ENCODE results near the gene CCDC174.

Gene CCDC174

GRCh38 chr3:14680115-14680514, 28.6 kb downstream of the CCDC174 start:
- TF ChIP-seq EZH2phosphoT487 (conservative IDR thresholded peaks at IDR 0.05; ENCODE audit: low read length) (no peak), CTCF (IDR thresholded peaks at IDR 0.05; ENCODE audit: insufficient read depth, low read length, poor library complexity, severe bottlenecking) (no peak)
- H3K27me3 ChIP-seq (ENCODE audit: low read length) = no peaks in the 10 kb centered on the region
- H3K4me3 ChIP-seq (ENCODE audit: insufficient read depth, low read length, poor library complexity, severe bottlenecking) = no peak overlapping the region
- no peaks in the 10 kb centered on the region for H3K9me2 ChIP-seq (replicated peaks; ENCODE audit: insufficient read depth, low read length)
- H2AFZ ChIP-seq (ENCODE audit: low read depth, low read length, severe bottlenecking) = no peak overlapping the region
- H3K27ac ChIP-seq (ENCODE audit: low read depth, low read length) = no peak overlapping the region
- H3K4me2 ChIP-seq (ENCODE audit: low read depth, low read length, poor library complexity, severe bottlenecking) = no peak overlapping the region
- peaks cover 10% of the 10 kb centered on the region for H3K36me3 ChIP-seq (ENCODE audit: low read length)
- H3K79me2 ChIP-seq (ENCODE audit: insufficient read depth, low read length) = no peaks in the 10 kb centered on the region
- peaks cover 28% of the 10 kb centered on the region for H3F3A ChIP-seq (ENCODE audit: insufficient read depth)
- H3K9me3 ChIP-seq (ENCODE audit: insufficient read depth, low read length) = peaks cover 9% of the 10 kb centered on the region; the same call in 1 of the 2 replicates
- no peaks in the 10 kb centered on the region for H4K20me1 ChIP-seq (ENCODE audit: low read depth, low read length)
- H3K9ac ChIP-seq (ENCODE audit: low read length) = no peak overlapping the region

GRCh38 chr3:14680716-14681115, 29.2 kb downstream of the CCDC174 start:
- no peak for TF ChIP-seq EZH2phosphoT487 (conservative IDR thresholded peaks at IDR 0.05; ENCODE audit: low read length)
- TF ChIP-seq CTCF (IDR thresholded peaks at IDR 0.05; ENCODE audit: insufficient read depth, low read length, poor library complexity, severe bottlenecking) = no peak
- Histone ChIP-seq H3K4me2 (ENCODE audit: low read depth, low read length, poor library complexity, severe bottlenecking) (no peak overlapping the region), H4K20me1 (ENCODE audit: low read depth, low read length) (no peaks in the 10 kb centered on the region)

GRCh38 chr3:14684447-14684846, 32.9 kb downstream of the CCDC174 start:
- H3K9me3 ChIP-seq (ENCODE audit: insufficient read depth, low read length) = peaks cover 9% of the 10 kb centered on the region; the same call in 1 of the 2 replicates
- H3K9me2 ChIP-seq (replicated peaks; ENCODE audit: insufficient read depth, low read length) = no peaks in the 10 kb centered on the region
- H3K27me3 ChIP-seq (ENCODE audit: low read length) = no peaks in the 10 kb centered on the region
- H3K36me3 ChIP-seq (ENCODE audit: low read length) = peaks cover 10% of the 10 kb centered on the region
- H3K79me2 ChIP-seq (ENCODE audit: insufficient read depth, low read length) = no peaks in the 10 kb centered on the region
- TF ChIP-seq CTCF (IDR thresholded peaks at IDR 0.05; ENCODE audit: insufficient read depth, low read length, poor library complexity, severe bottlenecking) (no peak), EZH2phosphoT487 (conservative IDR thresholded peaks at IDR 0.05; ENCODE audit: low read length) (no peak)
- H3K27ac ChIP-seq (ENCODE audit: low read depth, low read length) = peak overlapping the region; percentile 99
- no peak overlapping the region for H3K4me3 ChIP-seq (ENCODE audit: insufficient read depth, low read length, poor library complexity, severe bottlenecking)
- peaks cover 61% of the 10 kb centered on the region for H3F3A ChIP-seq (ENCODE audit: insufficient read depth)
- H2AFZ ChIP-seq (ENCODE audit: low read depth, low read length, severe bottlenecking) = no peak overlapping the region
- no peaks in the 10 kb centered on the region for H4K20me1 ChIP-seq (ENCODE audit: low read depth, low read length)
- 0 out of 2 replicates have a peak overlapping the region, but pooled peaks have one; percentile 61 for H3K9ac ChIP-seq (ENCODE audit: low read length)
- no peak overlapping the region for H3K4me2 ChIP-seq (ENCODE audit: low read depth, low read length, poor library complexity, severe bottlenecking)

More at GRCh38 chr3:14680716-14681115, 29.2 kb downstream of the CCDC174 start:
- H3K27ac ChIP-seq (ENCODE audit: low read depth, low read length) = peak overlapping the region; percentile 31; the same call in 1 of the 2 replicates
- peaks cover 10% of the 10 kb centered on the region for H3K36me3 ChIP-seq (ENCODE audit: low read length)
- H2AFZ ChIP-seq (ENCODE audit: low read depth, low read length, severe bottlenecking) = no peak overlapping the region
- no peaks in the 10 kb centered on the region for H3K79me2 ChIP-seq (ENCODE audit: insufficient read depth, low read length)
- H3K4me3 ChIP-seq (ENCODE audit: insufficient read depth, low read length, poor library complexity, severe bottlenecking) = no peak overlapping the region
- peaks cover 9% of the 10 kb centered on the region; the same call in 1 of the 2 replicates for H3K9me3 ChIP-seq (ENCODE audit: insufficient read depth, low read length)
- no peak overlapping the region for H3K9ac ChIP-seq (ENCODE audit: low read length)
- H3F3A ChIP-seq (ENCODE audit: insufficient read depth) = peaks cover 34% of the 10 kb centered on the region
- H3K9me2 ChIP-seq (replicated peaks; ENCODE audit: insufficient read depth, low read length) = no peaks in the 10 kb centered on the region
- H3K27me3 ChIP-seq (ENCODE audit: low read length) = no peaks in the 10 kb centered on the region
